OCI-LY7 (cell line): Measurements from ENCODE around the gene RNU6-9.

ENCODE experiments used
- EZH2phosphoT487 ChIP-seq: fragments of 200-600 bp; sonication (generic); IDR thresholded peaks from 2 replicates; pipeline ENCODE4 v1.6.1; 2018; ENCODE audit warnings: low read depth, borderline replicate concordance, mild to moderate bottlenecking, mixed run types, antibody characterized with exemption, low read length, moderate library complexity, mixed read lengths
- TF ChIP-seq, protein P1 (sequence below): fragments of 200-600 bp; sonication (generic); conservative IDR thresholded peaks from 2 replicates; pipeline ENCODE4 v1.5.1; 2014; ENCODE audit warnings: mild to moderate bottlenecking, antibody characterized with exemption, low read length, moderate library complexity, mixed read lengths

- TF ChIP-seq, protein P1, sequence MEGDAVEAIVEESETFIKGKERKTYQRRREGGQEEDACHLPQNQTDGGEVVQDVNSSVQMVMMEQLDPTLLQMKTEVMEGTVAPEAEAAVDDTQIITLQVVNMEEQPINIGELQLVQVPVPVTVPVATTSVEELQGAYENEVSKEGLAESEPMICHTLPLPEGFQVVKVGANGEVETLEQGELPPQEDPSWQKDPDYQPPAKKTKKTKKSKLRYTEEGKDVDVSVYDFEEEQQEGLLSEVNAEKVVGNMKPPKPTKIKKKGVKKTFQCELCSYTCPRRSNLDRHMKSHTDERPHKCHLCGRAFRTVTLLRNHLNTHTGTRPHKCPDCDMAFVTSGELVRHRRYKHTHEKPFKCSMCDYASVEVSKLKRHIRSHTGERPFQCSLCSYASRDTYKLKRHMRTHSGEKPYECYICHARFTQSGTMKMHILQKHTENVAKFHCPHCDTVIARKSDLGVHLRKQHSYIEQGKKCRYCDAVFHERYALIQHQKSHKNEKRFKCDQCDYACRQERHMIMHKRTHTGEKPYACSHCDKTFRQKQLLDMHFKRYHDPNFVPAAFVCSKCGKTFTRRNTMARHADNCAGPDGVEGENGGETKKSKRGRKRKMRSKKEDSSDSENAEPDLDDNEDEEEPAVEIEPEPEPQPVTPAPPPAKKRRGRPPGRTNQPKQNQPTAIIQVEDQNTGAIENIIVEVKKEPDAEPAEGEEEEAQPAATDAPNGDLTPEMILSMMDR = no peak
- no peak for TF ChIP-seq EZH2phosphoT487
These were observed 19.9 kb downstream of the RNU6-9 start, which contains the start of gene R3HDM4 for GRCh38 chr19:913080-913748.
